GM12878 (cell line): ENCODE measurements around the gene ISCU. TPM values are rescaled to one million over a fixed set of nuclear protein-coding genes. Genes with fewer than 3 reads are reported as not detected.

Experiments used
- ATAC-seq: fragments of 200-7000 bp; cut with Tn5 transposase; 3 replicates; pipeline ENCODE4 v1.9.1; 2020; ENCODE audit warnings: mild to moderate bottlenecking, moderate library complexity
- BruUV-seq: library from RNA; stranded (reverse); fragments of 400-500 nt; replicated peaks from 2 replicates; lab custom pipeline; 2021; lab: Mats Ljungman, UMichigan
- CTCF ChIA-PET: fragments of 300-600 bp; sonication (Branson Sonifier 250); formaldehyde crosslinking; extraction: SDS; loops from one replicate; lab custom pipeline; 2021; ENCODE audit warnings: inconsistent platforms; lab: Yijun Ruan, JAX
- POLR2A ChIA-PET: fragments of 350-600 bp; formaldehyde crosslinking; extraction: SDS; loops from one replicate; lab custom pipeline; 2021; ENCODE audit warnings: inconsistent platforms; lab: Charles Lee
- RAD21 ChIA-PET: fragments of 300-600 bp; sonication (Branson Sonifier 250); formaldehyde crosslinking; loops from one replicate; lab custom pipeline; 2023; ENCODE audit warnings: antibody characterized with exemption; ENCODE audit not compliant: unreplicated experiment; lab: Charles Lee
- SMC1A ChIA-PET: fragments of 300-600 bp; sonication (Branson Sonifier 250); formaldehyde crosslinking; loops from one replicate; lab custom pipeline; 2023; ENCODE audit not compliant: unreplicated experiment, uncharacterized antibody; lab: Charles Lee
- DNase-seq: peaks from one replicate; pipeline ENCODE4 v3.0.0-alpha.2; 2011; ENCODE audit warnings: low read depth, low spot score
- FAIRE-seq: peaks from 3 replicates; lab custom pipeline; 2011; peaks lifted over from hg19 to GRCh38; lab: Jason Lieb, UNC
- H2AFZ ChIP-seq: 2 replicates; pipeline ENCODE4 v1.6.0; 2011; ENCODE audit warnings: low read depth, low read length, control low read depth; ENCODE audit not compliant: control insufficient read depth
- H3K27ac ChIP-seq: 2 replicates; pipeline ENCODE4 v1.5.1; 2011; ENCODE audit warnings: control low read depth; ENCODE audit not compliant: control insufficient read depth, insufficient read depth
- H3K27me3 ChIP-seq, 2 experiments: replicated peaks in 1 of 2; 2 replicates each; pipeline versions ENCODE4 v1.6.0 to v1.6.1; 2011; ENCODE audit warnings: low read length in 1 of 2; ENCODE audit not compliant: control insufficient read depth in 2 of 2, insufficient read depth in 2 of 2
- H3K36me3 ChIP-seq, 2 experiments: 2 replicates each; pipeline ENCODE4 v1.5.1; 2011; ENCODE audit warnings: low read length in 1 of 2; ENCODE audit not compliant: control insufficient read depth in 2 of 2, insufficient read depth in 2 of 2
- H3K4me1 ChIP-seq: 2 replicates; pipeline ENCODE4 v1.6.1; 2011; ENCODE audit warnings: mild to moderate bottlenecking, low read length, moderate library complexity, mixed read lengths; ENCODE audit not compliant: control insufficient read depth, insufficient read depth
- H3K4me2 ChIP-seq: 2 replicates; pipeline ENCODE4 v1.6.0; 2011; ENCODE audit warnings: control low read depth; ENCODE audit not compliant: control insufficient read depth, insufficient read depth
- H3K4me3 ChIP-seq: fragments of 200-600 bp; sonication (generic); 2 replicates; pipeline ENCODE4 v1.5.1; 2016
- H3K79me2 ChIP-seq: 2 replicates; pipeline ENCODE4 v1.6.0; 2011; ENCODE audit warnings: low read length; ENCODE audit not compliant: control insufficient read depth, insufficient read depth
- H3K9ac ChIP-seq: 2 replicates; pipeline ENCODE4 v1.8.0; 2011; ENCODE audit warnings: low read length, control low read depth, mixed read lengths; ENCODE audit not compliant: control insufficient read depth, insufficient read depth
- H3K9me3 ChIP-seq: replicated peaks from 3 replicates; pipeline ENCODE4 v1.5.1; 2011; ENCODE audit warnings: mild to moderate bottlenecking, low read length; ENCODE audit not compliant: control insufficient read depth, insufficient read depth
- H4K20me1 ChIP-seq: 2 replicates; pipeline ENCODE4 v1.6.0; 2011; ENCODE audit not compliant: control insufficient read depth, insufficient read depth
- ATF7 ChIP-seq: fragments of 450-650 bp; IDR thresholded peaks from 2 replicates; pipeline ENCODE4 v1.6.1; 2016; ENCODE audit warnings: low read depth, mild to moderate bottlenecking
- CHD2 ChIP-seq: IDR thresholded peaks from 2 replicates; pipeline ENCODE4 v1.6.1; 2011; ENCODE audit warnings: low read depth, low read length, improper control_type of control experiment, borderline replicate concordance
- MXI1 ChIP-seq: fragments of 150-350 bp; IDR thresholded peaks from 2 replicates; pipeline ENCODE4 v1.6.1; 2011; ENCODE audit warnings: low read depth, mild to moderate bottlenecking, inconsistent platforms, low read length, improper control_type of control experiment
- PAX5 ChIP-seq: IDR thresholded peaks from 2 replicates; pipeline ENCODE4 v1.6.1; 2011; ENCODE audit warnings: low read depth, low read length, borderline replicate concordance
- RBBP5 ChIP-seq: fragments of 200-600 bp; sonication (generic); conservative IDR thresholded peaks from 2 replicates; pipeline ENCODE4 v1.6.1; 2016
- RUNX3 ChIP-seq: IDR thresholded peaks from 2 replicates; pipeline ENCODE4 v1.6.1; 2012; ENCODE audit warnings: low read length, inconsistent platforms
- SIX5 ChIP-seq: IDR thresholded peaks from 2 replicates; pipeline ENCODE4 v1.6.1; 2011; ENCODE audit warnings: mild to moderate bottlenecking, low read depth, low read length, moderate library complexity; ENCODE audit not compliant: severe bottlenecking
- YY1 ChIP-seq: IDR thresholded peaks from 2 replicates; pipeline ENCODE4 v1.6.1; 2011; ENCODE audit warnings: low read depth, mild to moderate bottlenecking, low read length
- ZNF622 ChIP-seq: fragments of 450-650 bp; IDR thresholded peaks from 2 replicates; pipeline ENCODE4 v1.6.1; 2017; ENCODE audit warnings: mild to moderate bottlenecking, inconsistent platforms
- ZZZ3 ChIP-seq: IDR thresholded peaks from 2 replicates; pipeline ENCODE4 v1.6.1; 2011; ENCODE audit warnings: low read depth; ENCODE audit not compliant: control insufficient read depth, insufficient read length
- WGBS: methylation state at CpG from one replicate; pipeline ENCODE4 v1.1.6; 2016; ENCODE audit warnings: low lambda C conversion rate; ENCODE audit not compliant: insufficient replicate concordance, insufficient coverage; ENCODE audit errors: missing lambda C conversion rate; 5-methylcytosine and 5-hydroxymethylcytosine counted together
- in situ Hi-C: fragments of 300-500 bp; cut with MboI; formaldehyde crosslinking; loops from 9 replicates; pipeline ENCODE4 v1.14.3; 2018; ENCODE audit warnings: mixed read lengths
- intact Hi-C: fragments of 100-400 bp; cut with micrococcal nuclease; formaldehyde crosslinking; loops from one replicate; pipeline ENCODE4 v1.14.2; 2022; ENCODE audit not compliant: unreplicated experiment
- polyA plus RNA-seq, 11 experiments: library from polyadenylated mRNA; depleted of rRNA in 4 of 11; unstranded in 6 of 11; stranded (reverse) in 5 of 11; fragments of >200 nt; fragmentation: Nextera tagmentation in 4 of 11; fragmentation: Illumina TruSeq in 1 of 11; extraction: Ambion mirVana in 4 of 11; extraction: Trizol in 1 of 11; gene quantifications; 1 replicate in 1 of 11; 2 replicates in 10 of 11; pipeline versions ENCODE4 v1.2.1 to v1.2.3, GENCODE V29; 2011 to 2016; ENCODE audit warnings: inconsistent platforms in 2 of 11, missing spikeins in 2 of 11, low read depth in 1 of 11
- total RNA-seq, 4 experiments: library from RNA; depleted of rRNA in 3 of 4; stranded (reverse); fragments of >200 nt in 3 of 4; fragmentation: Illumina TruSeq in 1 of 4; extraction: Trizol in 1 of 4; gene quantifications; 2 replicates each; pipeline versions ENCODE4 v1.2.1 to v1.2.3, GENCODE V29; 2013 to 2021
- TF ChIP-seq, protein P1 (sequence below): fragments of 450-650 bp; IDR thresholded peaks from 2 replicates; pipeline ENCODE4 v1.6.1; 2017; ENCODE audit warnings: mild to moderate bottlenecking, moderate library complexity
- TF ChIP-seq, protein P2 (sequence below): IDR thresholded peaks from 2 replicates; pipeline ENCODE4 v1.6.1; 2012; ENCODE audit warnings: improper control_type of control experiment, low read depth, low read length; ENCODE audit not compliant: insufficient replicate concordance
- TF ChIP-seq, protein P3 (sequence below): IDR thresholded peaks from 2 replicates; pipeline ENCODE4 v1.6.1; 2012; ENCODE audit warnings: low read depth, low read length, improper control_type of control experiment

ISCU gene
- total and polyA plus RNA-seq, 10 of the 15 experiments (the other 5 are each of a cell fraction or from before 2014, with no cell fraction given), result 32.8 to 260 (median 127) TPM

- no peak overlapping the region for H2AFZ ChIP-seq
- RAD21 ChIA-PET, result interaction anchor here (0.8 to 23.0 kb wide), 4 partner anchors 8 to 58 kb away, joined by 3 to 633 read pairs (median 211); partner anchors contain the start of gene SELPLG
- POLR2A ChIA-PET, result interaction anchor here (0.6 to 14.2 kb wide), 6 partner anchors 10 to 58 kb away, joined by 3 to 199 read pairs (median 4); partner anchors contain the start of genes SART3 and SELPLG
- TF ChIP-seq RBBP5, result no peak
- TF ChIP-seq YY1, result no peak
- TF ChIP-seq CHD2, result no peak
- TF ChIP-seq ATF7, result no peak
- TF ChIP-seq, protein P1, sequence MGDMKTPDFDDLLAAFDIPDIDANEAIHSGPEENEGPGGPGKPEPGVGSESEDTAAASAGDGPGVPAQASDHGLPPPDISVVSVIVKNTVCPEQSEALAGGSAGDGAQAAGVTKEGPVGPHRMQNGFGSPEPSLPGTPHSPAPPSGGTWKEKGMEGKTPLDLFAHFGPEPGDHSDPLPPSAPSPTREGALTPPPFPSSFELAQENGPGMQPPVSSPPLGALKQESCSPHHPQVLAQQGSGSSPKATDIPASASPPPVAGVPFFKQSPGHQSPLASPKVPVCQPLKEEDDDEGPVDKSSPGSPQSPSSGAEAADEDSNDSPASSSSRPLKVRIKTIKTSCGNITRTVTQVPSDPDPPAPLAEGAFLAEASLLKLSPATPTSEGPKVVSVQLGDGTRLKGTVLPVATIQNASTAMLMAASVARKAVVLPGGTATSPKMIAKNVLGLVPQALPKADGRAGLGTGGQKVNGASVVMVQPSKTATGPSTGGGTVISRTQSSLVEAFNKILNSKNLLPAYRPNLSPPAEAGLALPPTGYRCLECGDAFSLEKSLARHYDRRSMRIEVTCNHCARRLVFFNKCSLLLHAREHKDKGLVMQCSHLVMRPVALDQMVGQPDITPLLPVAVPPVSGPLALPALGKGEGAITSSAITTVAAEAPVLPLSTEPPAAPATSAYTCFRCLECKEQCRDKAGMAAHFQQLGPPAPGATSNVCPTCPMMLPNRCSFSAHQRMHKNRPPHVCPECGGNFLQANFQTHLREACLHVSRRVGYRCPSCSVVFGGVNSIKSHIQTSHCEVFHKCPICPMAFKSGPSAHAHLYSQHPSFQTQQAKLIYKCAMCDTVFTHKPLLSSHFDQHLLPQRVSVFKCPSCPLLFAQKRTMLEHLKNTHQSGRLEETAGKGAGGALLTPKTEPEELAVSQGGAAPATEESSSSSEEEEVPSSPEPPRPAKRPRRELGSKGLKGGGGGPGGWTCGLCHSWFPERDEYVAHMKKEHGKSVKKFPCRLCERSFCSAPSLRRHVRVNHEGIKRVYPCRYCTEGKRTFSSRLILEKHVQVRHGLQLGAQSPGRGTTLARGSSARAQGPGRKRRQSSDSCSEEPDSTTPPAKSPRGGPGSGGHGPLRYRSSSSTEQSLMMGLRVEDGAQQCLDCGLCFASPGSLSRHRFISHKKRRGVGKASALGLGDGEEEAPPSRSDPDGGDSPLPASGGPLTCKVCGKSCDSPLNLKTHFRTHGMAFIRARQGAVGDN, result no peak
- TF ChIP-seq ZZZ3, result no peak
- TF ChIP-seq MXI1, result no peak
- TF ChIP-seq, protein P2, sequence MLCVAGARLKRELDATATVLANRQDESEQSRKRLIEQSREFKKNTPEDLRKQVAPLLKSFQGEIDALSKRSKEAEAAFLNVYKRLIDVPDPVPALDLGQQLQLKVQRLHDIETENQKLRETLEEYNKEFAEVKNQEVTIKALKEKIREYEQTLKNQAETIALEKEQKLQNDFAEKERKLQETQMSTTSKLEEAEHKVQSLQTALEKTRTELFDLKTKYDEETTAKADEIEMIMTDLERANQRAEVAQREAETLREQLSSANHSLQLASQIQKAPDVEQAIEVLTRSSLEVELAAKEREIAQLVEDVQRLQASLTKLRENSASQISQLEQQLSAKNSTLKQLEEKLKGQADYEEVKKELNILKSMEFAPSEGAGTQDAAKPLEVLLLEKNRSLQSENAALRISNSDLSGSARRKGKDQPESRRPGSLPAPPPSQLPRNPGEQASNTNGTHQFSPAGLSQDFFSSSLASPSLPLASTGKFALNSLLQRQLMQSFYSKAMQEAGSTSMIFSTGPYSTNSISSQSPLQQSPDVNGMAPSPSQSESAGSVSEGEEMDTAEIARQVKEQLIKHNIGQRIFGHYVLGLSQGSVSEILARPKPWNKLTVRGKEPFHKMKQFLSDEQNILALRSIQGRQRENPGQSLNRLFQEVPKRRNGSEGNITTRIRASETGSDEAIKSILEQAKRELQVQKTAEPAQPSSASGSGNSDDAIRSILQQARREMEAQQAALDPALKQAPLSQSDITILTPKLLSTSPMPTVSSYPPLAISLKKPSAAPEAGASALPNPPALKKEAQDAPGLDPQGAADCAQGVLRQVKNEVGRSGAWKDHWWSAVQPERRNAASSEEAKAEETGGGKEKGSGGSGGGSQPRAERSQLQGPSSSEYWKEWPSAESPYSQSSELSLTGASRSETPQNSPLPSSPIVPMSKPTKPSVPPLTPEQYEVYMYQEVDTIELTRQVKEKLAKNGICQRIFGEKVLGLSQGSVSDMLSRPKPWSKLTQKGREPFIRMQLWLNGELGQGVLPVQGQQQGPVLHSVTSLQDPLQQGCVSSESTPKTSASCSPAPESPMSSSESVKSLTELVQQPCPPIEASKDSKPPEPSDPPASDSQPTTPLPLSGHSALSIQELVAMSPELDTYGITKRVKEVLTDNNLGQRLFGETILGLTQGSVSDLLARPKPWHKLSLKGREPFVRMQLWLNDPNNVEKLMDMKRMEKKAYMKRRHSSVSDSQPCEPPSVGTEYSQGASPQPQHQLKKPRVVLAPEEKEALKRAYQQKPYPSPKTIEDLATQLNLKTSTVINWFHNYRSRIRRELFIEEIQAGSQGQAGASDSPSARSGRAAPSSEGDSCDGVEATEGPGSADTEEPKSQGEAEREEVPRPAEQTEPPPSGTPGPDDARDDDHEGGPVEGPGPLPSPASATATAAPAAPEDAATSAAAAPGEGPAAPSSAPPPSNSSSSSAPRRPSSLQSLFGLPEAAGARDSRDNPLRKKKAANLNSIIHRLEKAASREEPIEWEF, result no peak
- TF ChIP-seq SIX5, result no peak
- TF ChIP-seq, protein P3, sequence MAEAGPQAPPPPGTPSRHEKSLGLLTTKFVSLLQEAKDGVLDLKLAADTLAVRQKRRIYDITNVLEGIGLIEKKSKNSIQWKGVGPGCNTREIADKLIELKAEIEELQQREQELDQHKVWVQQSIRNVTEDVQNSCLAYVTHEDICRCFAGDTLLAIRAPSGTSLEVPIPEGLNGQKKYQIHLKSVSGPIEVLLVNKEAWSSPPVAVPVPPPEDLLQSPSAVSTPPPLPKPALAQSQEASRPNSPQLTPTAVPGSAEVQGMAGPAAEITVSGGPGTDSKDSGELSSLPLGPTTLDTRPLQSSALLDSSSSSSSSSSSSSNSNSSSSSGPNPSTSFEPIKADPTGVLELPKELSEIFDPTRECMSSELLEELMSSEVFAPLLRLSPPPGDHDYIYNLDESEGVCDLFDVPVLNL, result no peak
- TF ChIP-seq ZNF622, result no peak
- peak; percentile 27; the same call in 1 of the 2 replicates for TF ChIP-seq PAX5
- TF ChIP-seq RUNX3, result peak; percentile 47
- intact Hi-C loops (no loop called here), in situ Hi-C loops (no loop called here)
- no peaks in the 10 kb centered on the region for H4K20me1 ChIP-seq
- no peak overlapping the region for H3K4me3 ChIP-seq
- H3K4me1 ChIP-seq, result peaks cover 45% of the 10 kb centered on the region
- H3K9me3 ChIP-seq, result no peaks in the 10 kb centered on the region; the same call in 2 of the 3 replicates
- no peaks in the 10 kb centered on the region for H3K27me3 ChIP-seq
- DNase-seq (no peak), ATAC-seq (no peak), FAIRE-seq (no peak)
- CTCF ChIA-PET, result interaction anchor here (0.9 to 21.5 kb wide), 7 partner anchors 11 to 228 kb away, joined by 3 to 866 read pairs (median 4); no protein-coding TSS in a partner anchor
- 46% methylated on average over 6 of the region's 6 CpGs for WGBS
- no peak overlapping the region; the same call in 1 of the 2 replicates for H3K27ac ChIP-seq
- no peaks in the 10 kb centered on the region; the same call in none of the 2 replicates for H3K79me2 ChIP-seq
- H3K36me3 ChIP-seq, result no peaks in the 10 kb centered on the region
- H3K4me2 ChIP-seq, result no peak overlapping the region
- BruUV-seq, result no TSS peak
- no peak overlapping the region for H3K9ac ChIP-seq
- SMC1A ChIA-PET, result interaction anchor here (0.9 to 26.5 kb wide), 11 partner anchors 8 to 274 kb away, joined by 3 to 718 read pairs (median 8); partner anchors contain the start of gene SELPLG
These were observed 14.4 kb downstream of the ISCU start for GRCh38 chr12:108576660-108577234.
